ENCODE results near the gene GDAP1L1.
"Not testable (repeated sequence)": the region's sequence is repeated elsewhere in the genome, so short reads cannot be mapped to it uniquely, and the experiment has no call there.

GDAP1L1 gene

GRCh38 chr20:44221368-44221954 is 25.6 kb upstream of the GDAP1L1 start:
- no peak for DNase-seq

GRCh38 chr20:44222027-44222426 is 25.1 kb upstream of the GDAP1L1 start:
- DNase-seq: no peak

- DNase-seq: no peak
Observed at GRCh38 chr20:44222633-44223368, 24.3 kb upstream of the GDAP1L1 start.

- no peak for DNase-seq
Observed at GRCh38 chr20:44223721-44224120, 23.4 kb upstream of the GDAP1L1 start.

GRCh38 chr20:44224637-44225036 is 22.5 kb upstream of the GDAP1L1 start:
- no peak for DNase-seq

- no peak for DNase-seq
Observed at GRCh38 chr20:44228465-44229258, 18.4 kb upstream of the GDAP1L1 start.

GRCh38 chr20:44231193-44231592 is 15.9 kb upstream of the GDAP1L1 start:
- DNase-seq: no peak

- no peak for DNase-seq
Observed at GRCh38 chr20:44231713-44232468, 15.2 kb upstream of the GDAP1L1 start.

GRCh38 chr20:44232469-44232856 is 14.6 kb upstream of the GDAP1L1 start:
- DNase-seq: not testable (repeated sequence)

GRCh38 chr20:44233436-44234016 is 13.6 kb upstream of the GDAP1L1 start:
- no peak for DNase-seq

- DNase-seq: no peak
Observed at GRCh38 chr20:44234566-44235317, 12.4 kb upstream of the GDAP1L1 start.

GRCh38 chr20:44235702-44236101 is 11.4 kb upstream of the GDAP1L1 start:
- DNase-seq: no peak

- DNase-seq: not testable (repeated sequence)
Observed at GRCh38 chr20:44236840-44237239, 10.3 kb upstream of the GDAP1L1 start.

- DNase-seq: no peak
Observed at GRCh38 chr20:44241796-44242195, 5.3 kb upstream of the GDAP1L1 start.

GRCh38 chr20:44245977-44246376 is 1.1 kb upstream of the GDAP1L1 start:
- no peak for DNase-seq

GRCh38 chr20:44247586-44248409 is 690 bp downstream of the GDAP1L1 start:
- DNase-seq: no peak

GRCh38 chr20:44248410-44248759 is 1.3 kb downstream of the GDAP1L1 start:
- no peak for DNase-seq

- no peak for DNase-seq
Observed at GRCh38 chr20:44251284-44251683, 4.2 kb downstream of the GDAP1L1 start.

GRCh38 chr20:44253528-44253927 is 6.4 kb downstream of the GDAP1L1 start:
- no peak for DNase-seq

- DNase-seq: no peak
Observed at GRCh38 chr20:44254073-44254472, 7.0 kb downstream of the GDAP1L1 start.

GRCh38 chr20:44255942-44256341 is 8.8 kb downstream of the GDAP1L1 start:
- no peak for DNase-seq

Data from NCI-H1417 treated with DMSO at 0.1 percent for 48 hours (cell line).